Urinary bladder (tissue), 4 donors: ENCODE data around the gene CHST1. TPM values are rescaled to one million over a fixed set of nuclear protein-coding genes. Genes with fewer than 3 reads are reported as not detected.

Source experiments
- DNase-seq: peaks from one replicate; pipeline ENCODE4 v3.0.0-alpha.2; 2015; ENCODE audit errors: extremely low spot score
- H3K27ac ChIP-seq: one replicate; pipeline ENCODE4 v1.5.1; 2013; ENCODE audit warnings: low read depth, mild to moderate bottlenecking, moderate library complexity
- H3K36me3 ChIP-seq: one replicate; pipeline ENCODE4 v1.6.1; 2013; ENCODE audit warnings: mild to moderate bottlenecking, moderate library complexity; ENCODE audit not compliant: insufficient read depth
- H3K4me1 ChIP-seq: one replicate; pipeline ENCODE4 v1.6.1; 2013; ENCODE audit warnings: mild to moderate bottlenecking, moderate library complexity; ENCODE audit not compliant: insufficient read depth
- H3K4me3 ChIP-seq: one replicate; pipeline ENCODE4 v1.5.1; 2013; ENCODE audit warnings: low read depth, low read length
- WGBS: extraction: QIAGEN DNeasy Blood & Tissue Kit; methylation state at CpG from one replicate; pipeline ENCODE4 v1.1.7; 2013; 5-methylcytosine and 5-hydroxymethylcytosine counted together
- polyA plus RNA-seq: library from polyadenylated mRNA; stranded (reverse); fragments of 200-250 nt; gene quantifications from one replicate; pipeline ENCODE4 v1.2.3, GENCODE V29; 2013
- total RNA-seq: library from RNA; depleted of rRNA; stranded (reverse); fragments of >200 nt; gene quantifications from one replicate; pipeline ENCODE4 v1.2.3, GENCODE V29; 2014
- donor health status: healthy with polysubstance abuse.
- donor health status: healthy.

CHST1 gene
- total and polyA plus RNA-seq, 2 donors = 2.7 to 4.2 TPM

- Histone ChIP-seq H3K27ac (no peak overlapping the region), H3K4me3 (no peak overlapping the region), H3K36me3 (no peaks in the 10 kb centered on the region), H3K4me1 (no peaks in the 10 kb centered on the region)
- WGBS = 73% methylated on average over 8 of the region's 8 CpGs
- DNase-seq = no peak
These were observed 18.0 kb upstream of the CHST1 start for GRCh38 chr11:45683271-45684058.

- WGBS = 73% methylated on average over 7 of the region's 7 CpGs
- DNase-seq = no peak
- no peak overlapping the region for H3K4me3 ChIP-seq
These were observed 14.4 kb upstream of the CHST1 start for GRCh38 chr11:45679806-45680205.

GRCh38 chr11:45678976-45679375 lies 13.6 kb upstream of the CHST1 start:
- Histone ChIP-seq H3K27ac (no peak overlapping the region), H3K4me3 (no peak overlapping the region), H3K4me1 (no peaks in the 10 kb centered on the region), H3K36me3 (no peaks in the 10 kb centered on the region)
- no peak for DNase-seq
- 76% methylated on average over 7 of the region's 7 CpGs for WGBS

More at GRCh38 chr11:45679806-45680205, 14.4 kb upstream of the CHST1 start:
- Histone ChIP-seq H3K27ac (no peak overlapping the region), H3K4me1 (no peaks in the 10 kb centered on the region), H3K36me3 (no peaks in the 10 kb centered on the region)

- no peaks in the 10 kb centered on the region for H3K36me3 ChIP-seq
- H3K4me3 ChIP-seq = no peak overlapping the region
- WGBS = 76% methylated on average over 8 of the region's 8 CpGs
- no peaks in the 10 kb centered on the region for H3K4me1 ChIP-seq
- no peak for DNase-seq
- H3K27ac ChIP-seq = no peak overlapping the region
These were observed 12.5 kb upstream of the CHST1 start for GRCh38 chr11:45677770-45678512.

- Histone ChIP-seq H3K27ac (no peak overlapping the region), H3K36me3 (no peaks in the 10 kb centered on the region), H3K4me3 (no peak overlapping the region), H3K4me1 (no peaks in the 10 kb centered on the region)
- no peak for DNase-seq
- WGBS = 97% methylated on average over 7 of the region's 7 CpGs
These were observed 11.2 kb upstream of the CHST1 start for GRCh38 chr11:45676522-45677095.

GRCh38 chr11:45675646-45676045 lies 10.2 kb upstream of the CHST1 start:
- no peaks in the 10 kb centered on the region for H3K36me3 ChIP-seq
- DNase-seq = no peak
- no peaks in the 10 kb centered on the region for H3K4me1 ChIP-seq
- H3K27ac ChIP-seq = no peak overlapping the region
- H3K4me3 ChIP-seq = no peak overlapping the region
- 70% methylated on average over 4 of the region's 4 CpGs for WGBS

GRCh38 chr11:45674481-45675190 lies 9.2 kb upstream of the CHST1 start:
- 85% methylated on average over 9 of the region's 9 CpGs for WGBS
- H3K27ac ChIP-seq = no peak overlapping the region
- H3K4me3 ChIP-seq = no peak overlapping the region
- no peaks in the 10 kb centered on the region for H3K4me1 ChIP-seq
- no peaks in the 10 kb centered on the region for H3K36me3 ChIP-seq
- DNase-seq = no peak

- no peak for DNase-seq
- H3K4me1 ChIP-seq = no peaks in the 10 kb centered on the region
- H3K36me3 ChIP-seq = no peaks in the 10 kb centered on the region
- WGBS = 98% methylated on average over 4 of the region's 4 CpGs
- H3K27ac ChIP-seq = no peak overlapping the region
- no peak overlapping the region for H3K4me3 ChIP-seq
These were observed 8.0 kb upstream of the CHST1 start for GRCh38 chr11:45673441-45673840.

- H3K4me1 ChIP-seq = no peaks in the 10 kb centered on the region
- no peak for DNase-seq
- no peaks in the 10 kb centered on the region for H3K36me3 ChIP-seq
- 75% methylated on average over 3 of the region's 3 CpGs for WGBS
- H3K4me3 ChIP-seq = no peak overlapping the region
- H3K27ac ChIP-seq = no peak overlapping the region
These were observed 7.2 kb upstream of the CHST1 start for GRCh38 chr11:45672593-45672992.

GRCh38 chr11:45671246-45672171 lies 6.1 kb upstream of the CHST1 start:
- H3K36me3 ChIP-seq = no peaks in the 10 kb centered on the region
- no peak overlapping the region for H3K4me3 ChIP-seq
- no peak overlapping the region for H3K27ac ChIP-seq
- no peak for DNase-seq
- H3K4me1 ChIP-seq = no peaks in the 10 kb centered on the region
- 80% methylated on average over 12 of the region's 12 CpGs for WGBS

- DNase-seq = no peak
- no peak overlapping the region for H3K27ac ChIP-seq
- 74% methylated on average over 14 of the region's 14 CpGs for WGBS
- no peaks in the 10 kb centered on the region for H3K36me3 ChIP-seq
- no peak overlapping the region for H3K4me3 ChIP-seq
- H3K4me1 ChIP-seq = no peaks in the 10 kb centered on the region
These were observed 5.1 kb upstream of the CHST1 start for GRCh38 chr11:45670386-45671135.

GRCh38 chr11:45669956-45670355 lies 4.5 kb upstream of the CHST1 start:
- Histone ChIP-seq H3K4me1 (no peaks in the 10 kb centered on the region), H3K4me3 (no peak overlapping the region), H3K36me3 (no peaks in the 10 kb centered on the region), H3K27ac (no peak overlapping the region)
- 85% methylated on average over 4 of the region's 4 CpGs for WGBS
- DNase-seq = no peak
